A549 treated with Hydrocortisone at 1 μM for 4 hours (cell line): Measurements from ENCODE around the gene TSTD2. TPM values are rescaled to one million over a fixed set of nuclear protein-coding genes. Genes with fewer than 3 reads are reported as not detected.

Experiments
- total RNA-seq: library from RNA; stranded (reverse); fragments of 200-300 nt; extraction: Qiagen RNA extraction; gene quantifications from 5 replicates; pipeline ENCODE4 v1.2.3, GENCODE V29; 2022

TSTD2 gene
- 9.6 to 11.2 TPM (median 10.9 TPM) in 5 replicates for total RNA-seq

DNA sequence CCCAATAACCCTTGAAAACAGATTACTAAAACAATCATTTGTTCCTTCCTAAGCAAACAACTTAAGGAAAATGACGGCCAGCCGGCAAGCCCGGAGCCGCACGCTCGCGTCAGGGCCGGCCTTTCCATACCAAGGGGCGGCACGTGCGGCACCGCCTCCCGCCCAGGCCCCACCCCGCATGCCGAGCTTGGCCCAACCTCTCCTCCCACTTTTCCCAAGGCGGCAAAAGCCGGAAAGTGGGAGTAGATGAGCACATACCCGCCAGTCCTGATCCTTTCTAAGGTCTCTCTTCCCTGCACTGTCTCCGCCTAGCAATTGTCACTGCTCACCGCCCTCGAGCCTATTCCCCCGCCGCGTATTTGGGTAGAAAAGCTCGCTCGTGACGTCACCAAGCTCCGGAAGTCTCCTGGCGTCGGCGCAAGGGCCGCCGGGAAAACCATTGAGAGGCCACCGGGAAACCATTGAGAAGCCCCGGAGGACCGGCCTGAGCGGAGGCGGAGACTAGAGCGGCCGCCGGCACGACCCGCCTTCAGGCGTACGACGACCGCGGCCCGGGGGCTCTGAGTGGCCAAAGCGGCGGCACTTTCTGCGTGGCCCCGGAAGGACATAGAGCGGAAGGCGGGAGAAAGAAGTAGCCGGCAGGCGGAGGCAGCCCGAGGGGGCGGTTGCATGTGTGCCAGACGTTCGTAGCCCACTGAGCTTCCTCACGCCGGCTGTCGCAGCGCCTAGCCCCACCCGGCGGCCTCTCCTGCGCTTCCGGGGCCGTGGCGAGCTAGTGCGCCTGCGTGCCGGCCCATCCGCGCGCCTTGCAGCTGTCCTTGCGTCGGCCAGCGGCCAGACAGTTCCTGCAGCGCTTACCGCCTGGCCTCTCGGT, at the start of gene TSTD2, which contains the start of gene NCBP1:
Gene TSTD2 (minus strand): TSS at position 384 of the 874 bp plus-strand sequence. CDS start 5,806 bp downstream, outside the sequence.
Gene NCBP1 (plus strand): TSS at position 837 of the 874 bp plus-strand sequence. CDS start 61 bp downstream, outside the sequence.

Other genes starting within 250 kb of the TSTD2 start
- gene TDRD7, start 221.3 kb downstream of the TSTD2 start, total RNA-seq = 10.7 to 16.0 TPM (median 13.0 TPM) in 5 replicates
- gene TMOD1, start 131.7 kb downstream of the TSTD2 start, total RNA-seq = 1.6 to 2.3 TPM (median 1.8 TPM) in 5 replicates
- gene NCBP1, start 453 bp upstream of the TSTD2 start, total RNA-seq = 23.8 to 27.8 TPM (median 26.1 TPM) in 5 replicates
- gene XPA, start 64.0 kb upstream of the TSTD2 start, total RNA-seq = 13.8 to 14.3 TPM (median 14.1 TPM) in 5 replicates
- 3.4 to 4.0 TPM (median 3.7 TPM) in 5 replicates for gene FOXE1, start 219.9 kb upstream of the TSTD2 start, total RNA-seq